Measurements from ENCODE around the gene DIP2B.

DIP2B gene

GRCh38 chr12:50598321-50598862 lies 93.6 kb downstream of the DIP2B start:
- no peak for TF ChIP-seq CTCF (IDR thresholded peaks at IDR 0.05; ENCODE audit: control insufficient read depth, extremely low read depth, insufficient read depth)
- DNase-seq (ENCODE audit: low read depth), result no peak

GRCh38 chr12:50599366-50600095 lies 94.7 kb downstream of the DIP2B start:
- TF ChIP-seq CTCF (IDR thresholded peaks at IDR 0.05; ENCODE audit: control insufficient read depth, extremely low read depth, insufficient read depth), result no peak
- DNase-seq (ENCODE audit: low read depth), result no peak
- H3K4me3 ChIP-seq (ENCODE audit: low read depth, low read length), result no peak overlapping the region

More at GRCh38 chr12:50598321-50598862, 93.6 kb downstream of the DIP2B start:
- no peak overlapping the region for H3K4me3 ChIP-seq (ENCODE audit: low read depth, low read length)

GRCh38 chr12:50600364-50600763 lies 95.6 kb downstream of the DIP2B start:
- TF ChIP-seq CTCF (IDR thresholded peaks at IDR 0.05; ENCODE audit: control insufficient read depth, extremely low read depth, insufficient read depth), result no peak
- no peak for DNase-seq (ENCODE audit: low read depth)
- H3K4me3 ChIP-seq (ENCODE audit: low read depth, low read length), result no peak overlapping the region

GRCh38 chr12:50603817-50604639 lies 99.2 kb downstream of the DIP2B start:
- no peak for TF ChIP-seq CTCF (IDR thresholded peaks at IDR 0.05; ENCODE audit: control insufficient read depth, extremely low read depth, insufficient read depth)
- no peak for DNase-seq (ENCODE audit: low read depth)
- H3K4me3 ChIP-seq (ENCODE audit: low read depth, low read length), result no peak overlapping the region

- TF ChIP-seq CTCF (IDR thresholded peaks at IDR 0.05; ENCODE audit: control insufficient read depth, extremely low read depth, insufficient read depth), result no peak
- DNase-seq (ENCODE audit: low read depth), result peak; percentile 30
- H3K4me3 ChIP-seq (ENCODE audit: low read depth, low read length), result no peak overlapping the region
Observed at GRCh38 chr12:50604640-50604920, 99.8 kb downstream of the DIP2B start.

- no peak for TF ChIP-seq CTCF (IDR thresholded peaks at IDR 0.05; ENCODE audit: control insufficient read depth, extremely low read depth, insufficient read depth)
- DNase-seq (ENCODE audit: low read depth), result no peak
- no peak overlapping the region for H3K4me3 ChIP-seq (ENCODE audit: low read depth, low read length)
Observed at GRCh38 chr12:50606675-50607375, 102.0 kb downstream of the DIP2B start.
